Umbilical cord (tissue), 2 donors: Measurements from ENCODE around the gene RPH3AL. TPM values are rescaled to one million over a fixed set of nuclear protein-coding genes. Genes with fewer than 3 reads are reported as not detected.

ENCODE experiments used
- DNase-seq: peaks from one replicate; pipeline ENCODE4 v3.0.0-alpha.2; 2015; ENCODE audit warnings: low spot score
- total RNA-seq: library from RNA; depleted of rRNA; stranded (reverse); fragments of >200 nt; gene quantifications from one replicate; pipeline ENCODE4 v1.2.3, GENCODE V29; 2014; ENCODE audit warnings: low replicate concordance; ENCODE audit not compliant: insufficient read depth

The RPH3AL gene
- total RNA-seq, 1 donor from 2014 or later, result 46.5 TPM

- DNase-seq, result no peak
Measured at GRCh38 chr17:301681-302299, 50.8 kb downstream of the RPH3AL start.

- no peak for DNase-seq
Measured at GRCh38 chr17:300881-301280, 51.7 kb downstream of the RPH3AL start.

GRCh38 chr17:299546-299945 is 53.1 kb downstream of the RPH3AL start:
- DNase-seq, result no peak

- DNase-seq, result peak; percentile 47
Measured at GRCh38 chr17:298791-299450, 53.7 kb downstream of the RPH3AL start.

GRCh38 chr17:297758-298157 is 54.8 kb downstream of the RPH3AL start:
- DNase-seq, result no peak

- no peak for DNase-seq
Measured at GRCh38 chr17:296906-297690, 55.5 kb downstream of the RPH3AL start.

- no peak for DNase-seq
Measured at GRCh38 chr17:296379-296778, 56.2 kb downstream of the RPH3AL start.

GRCh38 chr17:292531-293382 is 59.9 kb downstream of the RPH3AL start:
- DNase-seq, result no peak

- no peak for DNase-seq
Measured at GRCh38 chr17:292016-292415, 60.6 kb downstream of the RPH3AL start.

- no peak for DNase-seq
Measured at GRCh38 chr17:291587-291986, 61.0 kb downstream of the RPH3AL start.

GRCh38 chr17:290626-291025 is 62.0 kb downstream of the RPH3AL start:
- no peak for DNase-seq

GRCh38 chr17:290121-290521 is 62.5 kb downstream of the RPH3AL start:
- DNase-seq, result no peak

- no peak for DNase-seq
Measured at GRCh38 chr17:289409-289808, 63.2 kb downstream of the RPH3AL start.

GRCh38 chr17:288802-289356 is 63.7 kb downstream of the RPH3AL start:
- no peak for DNase-seq

- no peak for DNase-seq
Measured at GRCh38 chr17:286571-286970, 66.0 kb downstream of the RPH3AL start.

GRCh38 chr17:285751-286422 is 66.7 kb downstream of the RPH3AL start:
- DNase-seq, result no peak

- DNase-seq, result no peak
Measured at GRCh38 chr17:284676-285355, 67.8 kb downstream of the RPH3AL start.

- no peak for DNase-seq
Measured at GRCh38 chr17:283911-284675, 68.5 kb downstream of the RPH3AL start.
